ENCODE measurements around the gene MLLT6.
"Not testable (repeated sequence)": the region's sequence is repeated elsewhere in the genome, so short reads cannot be mapped to it uniquely, and the experiment has no call there.

Gene MLLT6

GRCh38 chr17:38709104-38709820 lies 4.2 kb downstream of the MLLT6 start:
- DNase-seq = no peak

DNA sequence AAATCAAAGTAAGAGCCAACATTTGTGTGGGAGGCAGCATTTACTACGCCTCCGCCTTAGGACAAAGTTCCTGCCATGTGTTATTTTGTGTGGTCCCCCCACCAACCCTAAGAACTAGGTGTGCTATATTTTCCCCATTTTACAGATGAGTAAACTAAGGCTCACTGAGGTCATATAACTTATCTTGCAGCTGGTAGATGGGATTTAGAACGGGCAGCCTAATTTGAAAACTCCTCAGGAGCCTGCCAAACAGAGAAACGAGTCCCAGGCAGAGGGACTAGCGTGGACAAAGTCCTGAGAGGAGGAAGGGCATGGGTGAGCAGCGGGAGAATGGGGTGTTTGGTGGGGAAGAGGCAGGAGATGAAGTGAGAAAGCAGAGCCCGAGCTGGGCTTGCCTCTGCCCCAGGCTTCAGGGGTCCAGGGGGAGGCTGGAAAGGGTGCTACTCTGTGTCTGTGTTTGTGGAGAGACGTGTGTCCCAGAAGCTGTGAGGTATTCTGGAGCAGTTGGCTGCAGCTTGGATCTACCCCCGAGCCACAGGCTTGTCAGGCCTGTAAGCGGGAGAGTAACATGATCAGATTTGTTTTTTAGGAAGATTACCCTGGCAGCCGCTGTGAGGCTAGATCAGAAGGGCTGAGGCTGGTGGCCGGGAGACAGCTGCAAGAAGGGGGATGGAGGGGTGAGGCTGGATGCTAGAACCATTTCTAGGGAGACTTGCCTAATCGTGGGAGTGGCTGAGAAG lies 5.0 kb downstream of the MLLT6 start:
- no peak for DNase-seq

- no peak for DNase-seq
These were observed 5.5 kb downstream of the MLLT6 start for GRCh38 chr17:38710604-38710962.

DNA sequence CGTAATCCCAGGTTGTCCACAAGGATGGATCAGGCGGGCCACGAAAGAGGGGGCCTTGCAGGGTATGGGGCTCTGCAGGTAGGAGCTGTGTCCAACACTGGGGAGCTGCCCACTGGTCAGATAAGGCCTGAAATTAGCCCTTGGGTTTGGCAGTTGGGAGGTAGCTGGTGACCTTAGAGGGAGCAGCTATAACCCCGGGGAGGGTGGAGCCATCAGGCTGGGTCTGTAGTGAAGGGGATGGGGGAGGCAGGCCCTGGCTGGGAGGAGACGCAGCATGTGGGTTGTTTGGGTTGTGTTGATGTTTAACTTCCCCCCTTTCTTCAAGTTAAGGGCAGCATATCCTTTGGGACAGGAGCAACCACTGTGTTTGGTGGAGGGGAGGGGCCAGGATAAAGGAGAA lies 5.9 kb downstream of the MLLT6 start:
- no peak for DNase-seq

DNA sequence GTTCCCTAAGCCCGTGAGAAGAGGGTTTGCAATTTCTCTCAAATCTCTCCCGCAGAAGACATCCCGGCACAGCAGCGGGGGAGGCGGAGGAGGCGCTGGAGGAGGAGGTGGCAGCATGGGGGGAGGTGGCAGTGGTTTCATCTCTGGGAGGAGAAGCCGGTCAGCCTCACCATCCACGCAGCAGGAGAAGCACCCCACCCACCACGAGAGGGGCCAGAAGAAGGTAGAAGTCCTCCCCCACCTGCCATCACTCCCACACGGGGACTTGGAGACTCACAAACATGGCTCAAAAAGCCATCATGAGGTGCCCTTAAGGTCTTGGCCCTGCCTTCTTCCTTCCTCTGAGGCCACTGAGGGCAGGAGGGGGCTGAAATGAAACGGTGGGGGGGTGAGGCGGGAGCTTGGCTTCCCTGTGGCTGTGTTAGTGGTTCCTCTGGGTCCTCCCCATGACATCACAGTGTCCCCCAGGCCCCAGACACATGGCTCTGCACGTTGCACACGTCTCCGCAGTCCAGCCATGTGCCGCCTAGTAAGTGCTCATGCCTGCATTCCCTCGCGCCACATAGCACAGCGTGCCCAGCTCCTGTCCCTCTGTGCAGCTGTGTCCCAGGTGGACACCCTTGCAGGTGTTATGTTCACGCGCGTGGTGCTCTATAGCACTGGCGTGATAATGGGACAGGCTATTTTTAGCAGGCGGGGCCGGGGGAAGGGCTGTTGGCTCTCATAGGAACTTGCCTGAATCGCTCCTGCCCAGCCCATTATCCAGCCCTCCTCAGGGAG lies 6.9 kb downstream of the MLLT6 start:
- no peak for DNase-seq

GRCh38 chr17:38712593-38712992 lies 7.5 kb downstream of the MLLT6 start:
- no peak for DNase-seq

GRCh38 chr17:38713456-38714075 lies 8.5 kb downstream of the MLLT6 start:
- DNase-seq = no peak

- no peak for DNase-seq
These were observed 10.3 kb downstream of the MLLT6 start for GRCh38 chr17:38715216-38715943.

- DNase-seq = no peak
These were observed 11.4 kb downstream of the MLLT6 start for GRCh38 chr17:38716368-38717005.

DNA sequence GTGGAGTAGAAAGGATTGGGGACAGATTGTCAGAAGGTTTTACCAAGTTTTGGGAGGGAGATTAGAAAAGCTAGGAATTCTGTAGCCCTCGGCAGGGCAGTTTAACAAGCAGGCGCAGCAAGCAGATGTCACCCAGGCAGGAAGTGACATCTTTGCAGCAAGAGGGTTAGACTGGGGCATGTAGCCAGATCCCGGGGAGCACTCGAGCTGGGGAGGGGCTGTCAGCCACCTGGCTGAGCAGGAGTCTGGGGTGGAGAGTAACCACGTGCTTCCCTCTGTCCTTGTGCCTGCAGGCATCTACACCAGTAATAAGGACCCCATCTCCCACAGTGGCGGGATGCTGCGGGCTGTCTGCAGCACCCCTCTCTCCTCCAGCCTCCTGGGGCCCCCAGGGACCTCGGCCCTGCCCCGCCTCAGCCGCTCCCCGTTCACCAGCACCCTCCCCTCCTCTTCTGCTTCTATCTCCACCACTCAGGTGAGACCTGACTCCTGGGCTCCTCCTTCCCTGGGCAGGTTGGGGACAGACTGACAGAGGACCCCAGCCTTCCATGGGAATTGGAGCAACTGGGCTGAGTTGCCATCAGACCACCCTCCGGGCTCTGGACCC lies 12.2 kb downstream of the MLLT6 start:
- no peak for DNase-seq

GRCh38 chr17:38719289-38719942 lies 14.3 kb downstream of the MLLT6 start:
- DNase-seq = no peak

GRCh38 chr17:38719943-38720641 lies 15.0 kb downstream of the MLLT6 start:
- DNase-seq = no peak

GRCh38 chr17:38720941-38721340 lies 15.9 kb downstream of the MLLT6 start:
- no peak for DNase-seq

DNA sequence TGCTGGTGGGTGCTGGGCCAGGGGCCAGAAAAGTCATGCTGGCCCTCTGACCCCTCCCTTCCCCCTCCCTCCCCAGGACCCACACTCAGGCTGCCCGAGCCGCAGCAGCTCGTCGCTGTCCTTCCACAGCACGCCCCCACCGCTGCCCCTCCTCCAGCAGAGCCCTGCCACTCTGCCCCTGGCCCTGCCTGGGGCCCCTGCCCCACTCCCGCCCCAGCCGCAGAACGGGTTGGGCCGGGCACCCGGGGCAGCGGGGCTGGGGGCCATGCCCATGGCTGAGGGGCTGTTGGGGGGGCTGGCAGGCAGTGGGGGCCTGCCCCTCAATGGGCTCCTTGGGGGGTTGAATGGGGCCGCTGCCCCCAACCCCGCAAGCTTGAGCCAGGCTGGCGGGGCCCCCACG lies 16.7 kb downstream of the MLLT6 start:
- no peak for DNase-seq

GRCh38 chr17:38724337-38724988 lies 19.4 kb downstream of the MLLT6 start:
- no peak for DNase-seq

DNA sequence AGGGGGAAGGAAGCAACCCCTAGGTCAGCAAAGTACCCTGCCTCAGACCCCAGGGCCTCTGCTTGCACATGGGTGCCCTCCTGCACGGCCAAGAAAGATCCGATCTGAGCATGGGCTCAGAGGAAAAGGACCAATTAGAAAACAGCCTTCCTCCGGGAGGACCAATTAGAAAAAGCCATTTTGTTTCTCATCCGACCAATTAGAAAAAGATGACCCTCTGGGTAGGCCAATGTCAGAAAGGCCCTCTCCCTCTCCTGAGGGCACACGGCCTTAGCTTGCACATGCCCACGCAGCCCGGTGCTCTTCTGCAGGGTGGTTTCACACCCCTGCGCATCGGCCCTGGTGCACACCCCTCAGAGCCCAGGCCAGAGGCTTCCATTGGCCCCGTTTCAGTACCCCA lies 20.0 kb downstream of the MLLT6 start:
- DNase-seq = no peak

GRCh38 chr17:38726145-38726544 lies 21.1 kb downstream of the MLLT6 start:
- not testable (repeated sequence) for DNase-seq

- DNase-seq = no peak
These were observed 22.7 kb downstream of the MLLT6 start for GRCh38 chr17:38727736-38728135.

DNA sequence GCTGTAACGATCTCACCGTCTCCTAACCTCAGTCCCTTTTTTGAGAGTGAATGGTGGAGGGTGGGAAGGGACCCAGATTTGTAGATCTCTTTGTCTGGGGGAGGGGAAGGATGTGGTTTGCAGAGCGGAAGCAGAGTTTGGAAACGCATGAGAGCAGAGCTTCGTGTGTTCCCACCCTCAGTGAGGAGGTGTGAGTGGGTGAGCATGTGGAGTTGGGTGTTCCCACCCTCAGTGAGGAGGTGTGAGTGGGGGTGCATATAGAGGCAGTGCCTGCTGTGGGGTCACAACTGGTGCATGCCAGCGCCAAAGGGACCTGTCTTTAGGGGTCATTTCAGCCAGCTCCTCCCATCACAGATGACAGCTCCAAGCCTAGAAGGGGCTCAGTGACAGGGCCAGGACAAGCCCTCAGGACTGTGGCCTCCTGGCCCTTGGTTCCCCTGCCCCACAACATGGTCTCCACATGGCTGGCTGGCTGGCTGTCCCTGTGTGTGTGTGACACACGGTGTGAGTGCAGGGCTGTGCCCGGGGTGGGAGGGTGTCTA lies 23.3 kb downstream of the MLLT6 start:
- DNase-seq = no peak
